HK-2 (cell line): ENCODE measurements around the gene TMOD2.
"Not testable (repeated sequence)": the region's sequence is repeated elsewhere in the genome, so short reads cannot be mapped to it uniquely, and the experiment has no call there.

Experiments
- DNase-seq: peaks from one replicate; pipeline ENCODE4 v3.0.0-alpha.2; 2018; ENCODE audit not compliant: unreplicated experiment

The TMOD2 gene

GRCh38 chr15:51774916-51775315, 23.5 kb downstream of the TMOD2 start:
- no peak for DNase-seq

GRCh38 chr15:51775967-51776816, 24.8 kb downstream of the TMOD2 start:
- DNase-seq = peak; percentile 20

GRCh38 chr15:51776952-51777569, 25.7 kb downstream of the TMOD2 start:
- DNase-seq = peak; percentile 30

GRCh38 chr15:51780636-51781035, 29.2 kb downstream of the TMOD2 start:
- DNase-seq = no peak

- no peak for DNase-seq
Observed at GRCh38 chr15:51781506-51781905, 30.1 kb downstream of the TMOD2 start.

- no peak for DNase-seq
Observed at GRCh38 chr15:51782357-51782896, 31.0 kb downstream of the TMOD2 start.

- no peak for DNase-seq
Observed at GRCh38 chr15:51783967-51784366, 32.6 kb downstream of the TMOD2 start.

GRCh38 chr15:51787130-51787529, 35.7 kb downstream of the TMOD2 start:
- DNase-seq = not testable (repeated sequence)

- DNase-seq = not testable (repeated sequence)
Observed at GRCh38 chr15:51792474-51792873, 41.1 kb downstream of the TMOD2 start.

- DNase-seq = no peak
Observed at GRCh38 chr15:51793521-51794305, 42.3 kb downstream of the TMOD2 start.

- no peak for DNase-seq
Observed at GRCh38 chr15:51796847-51797401, 45.5 kb downstream of the TMOD2 start.

GRCh38 chr15:51798281-51798680, 46.9 kb downstream of the TMOD2 start:
- no peak for DNase-seq

- DNase-seq = no peak
Observed at GRCh38 chr15:51799282-51800252, 48.2 kb downstream of the TMOD2 start.

GRCh38 chr15:51801391-51801835, 50.0 kb downstream of the TMOD2 start:
- no peak for DNase-seq

- no peak for DNase-seq
Observed at GRCh38 chr15:51802593-51802992, 51.2 kb downstream of the TMOD2 start.

GRCh38 chr15:51803965-51804364, 52.6 kb downstream of the TMOD2 start:
- DNase-seq = no peak

GRCh38 chr15:51806123-51806522, 54.7 kb downstream of the TMOD2 start:
- DNase-seq = no peak

- no peak for DNase-seq
Observed at GRCh38 chr15:51809457-51809856, 58.1 kb downstream of the TMOD2 start.

GRCh38 chr15:51812598-51812997, 61.2 kb downstream of the TMOD2 start:
- no peak for DNase-seq

GRCh38 chr15:51814606-51815005, 63.2 kb downstream of the TMOD2 start:
- DNase-seq = no peak

GRCh38 chr15:51816611-51817010, 65.2 kb downstream of the TMOD2 start:
- DNase-seq = no peak
